Activated CD8-positive, alpha-beta memory T cell treated with anti-CD3 and anti-CD28 coated beads, Interleukin-2, amount 50 U/mL, for 4 hours (primary cell): ENCODE data around the gene SLC25A13.

Source experiments
- DNase-seq: peaks from one replicate; pipeline ENCODE4 v3.0.0-alpha.2; 2020

Gene SLC25A13

GRCh38 chr7:96136600-96137239 lies 185.2 kb downstream of the SLC25A13 start:
- DNase-seq = no peak

- no peak for DNase-seq
Observed at GRCh38 chr7:96135241-96135640, 186.7 kb downstream of the SLC25A13 start.

- DNase-seq = no peak
Observed at GRCh38 chr7:96131525-96131924, 190.4 kb downstream of the SLC25A13 start.

GRCh38 chr7:96127746-96128145 lies 194.2 kb downstream of the SLC25A13 start:
- no peak for DNase-seq

- DNase-seq = no peak
Observed at GRCh38 chr7:96126382-96126781, 195.5 kb downstream of the SLC25A13 start.

- no peak for DNase-seq
Observed at GRCh38 chr7:96122746-96123145, 199.2 kb downstream of the SLC25A13 start.

- no peak for DNase-seq
Observed at GRCh38 chr7:96121752-96122151, 200.1 kb downstream of the SLC25A13 start.

- no peak for DNase-seq
Observed at GRCh38 chr7:96120445-96121225, 201.3 kb downstream of the SLC25A13 start.

GRCh38 chr7:96118449-96119001 lies 203.4 kb downstream of the SLC25A13 start:
- no peak for DNase-seq

- no peak for DNase-seq
Observed at GRCh38 chr7:96116173-96116572, 205.7 kb downstream of the SLC25A13 start.

- no peak for DNase-seq
Observed at GRCh38 chr7:96114190-96114589, 207.7 kb downstream of the SLC25A13 start.

GRCh38 chr7:96111405-96111804 lies 210.5 kb downstream of the SLC25A13 start:
- DNase-seq = no peak

GRCh38 chr7:96104984-96105383 lies 216.9 kb downstream of the SLC25A13 start:
- DNase-seq = no peak

GRCh38 chr7:96102096-96102811 lies 219.6 kb downstream of the SLC25A13 start:
- no peak for DNase-seq

- DNase-seq = no peak
Observed at GRCh38 chr7:96100737-96101136, 221.2 kb downstream of the SLC25A13 start.

- DNase-seq = no peak
Observed at GRCh38 chr7:96097835-96098234, 224.1 kb downstream of the SLC25A13 start.

GRCh38 chr7:96093435-96093834 lies 228.5 kb downstream of the SLC25A13 start:
- DNase-seq = no peak

- DNase-seq = no peak
Observed at GRCh38 chr7:96090756-96091155, 231.1 kb downstream of the SLC25A13 start.

- DNase-seq = no peak
Observed at GRCh38 chr7:96089511-96089910, 232.4 kb downstream of the SLC25A13 start.

GRCh38 chr7:96088579-96088978 lies 233.3 kb downstream of the SLC25A13 start:
- no peak for DNase-seq

GRCh38 chr7:96085953-96086352 lies 235.9 kb downstream of the SLC25A13 start:
- DNase-seq = no peak

- no peak for DNase-seq
Observed at GRCh38 chr7:96084881-96085553, 236.9 kb downstream of the SLC25A13 start.

- DNase-seq = no peak
Observed at GRCh38 chr7:96080027-96080426, 241.9 kb downstream of the SLC25A13 start.
